Measurements from ENCODE around the gene EDC4.

Gene EDC4

DNA sequence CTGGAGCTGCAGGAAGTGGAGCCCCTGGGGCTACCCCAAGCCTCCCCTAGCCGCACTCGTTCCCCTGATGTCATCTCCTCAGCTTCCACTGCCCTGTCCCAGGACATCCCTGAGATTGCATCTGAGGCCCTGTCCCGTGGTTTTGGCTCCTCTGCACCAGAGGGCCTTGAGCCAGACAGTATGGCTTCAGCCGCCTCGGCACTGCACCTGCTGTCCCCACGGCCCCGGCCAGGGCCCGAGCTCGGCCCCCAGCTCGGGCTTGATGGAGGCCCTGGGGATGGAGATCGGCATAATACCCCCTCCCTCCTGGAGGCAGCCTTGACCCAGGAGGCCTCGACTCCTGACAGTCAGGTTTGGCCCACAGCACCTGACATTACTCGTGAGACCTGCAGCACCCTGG is 7.7 kb downstream of the EDC4 start:
- Histone ChIP-seq H3K36me3 (ENCODE audit: control insufficient read depth, insufficient read depth, low read length, severe bottlenecking) (peaks cover 74% of the 10 kb centered on the region), H3K9ac (ENCODE audit: low read length) (no peak overlapping the region), H3K27me3 (replicated peaks; ENCODE audit: control insufficient read depth, insufficient read depth, low read length) (no peaks in the 10 kb centered on the region), H3K4me3 (ENCODE audit: low read length) (no peak overlapping the region), H3K9me3 (ENCODE audit: control insufficient read depth, low read length) (no peaks in the 10 kb centered on the region), H3K4me1 (ENCODE audit: control insufficient read depth, insufficient read depth, low read length) (peaks cover 9% of the 10 kb centered on the region)
- no peak for DNase-seq (ENCODE audit: low read depth)

DNA sequence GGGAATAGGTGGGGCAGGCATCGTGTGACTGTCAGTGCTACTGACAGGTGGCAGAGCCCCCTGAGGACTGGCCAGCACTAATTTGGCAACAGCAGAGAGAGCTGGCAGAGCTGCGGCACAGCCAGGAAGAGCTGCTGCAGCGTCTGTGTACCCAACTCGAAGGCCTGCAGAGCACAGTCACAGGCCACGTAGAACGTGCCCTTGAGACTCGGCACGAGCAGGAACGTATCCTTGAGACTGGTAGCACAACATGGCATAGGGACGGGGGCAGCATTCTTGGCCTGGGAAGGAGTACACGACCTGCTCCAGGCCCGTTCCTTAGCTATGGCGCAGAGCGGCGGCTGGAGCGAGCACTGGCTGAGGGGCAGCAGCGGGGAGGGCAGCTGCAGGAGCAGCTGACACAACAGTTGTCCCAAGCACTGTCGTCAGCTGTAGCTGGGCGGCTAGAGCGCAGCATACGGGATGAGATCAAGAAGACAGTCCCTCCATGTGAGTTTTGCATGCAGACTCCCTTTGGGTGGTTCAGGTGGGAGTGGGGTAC is 8.8 kb downstream of the EDC4 start:
- DNase-seq (ENCODE audit: low read depth) = no peak
- peaks cover 9% of the 10 kb centered on the region for H3K4me1 ChIP-seq (ENCODE audit: control insufficient read depth, insufficient read depth, low read length)
- H3K9me3 ChIP-seq (ENCODE audit: control insufficient read depth, low read length) = no peaks in the 10 kb centered on the region
- H3K36me3 ChIP-seq (ENCODE audit: control insufficient read depth, insufficient read depth, low read length, severe bottlenecking) = peaks cover 76% of the 10 kb centered on the region
- H3K27me3 ChIP-seq (replicated peaks; ENCODE audit: control insufficient read depth, insufficient read depth, low read length) = no peaks in the 10 kb centered on the region
- no peak overlapping the region for H3K4me3 ChIP-seq (ENCODE audit: low read length)
- no peak overlapping the region for H3K9ac ChIP-seq (ENCODE audit: low read length)

DNA sequence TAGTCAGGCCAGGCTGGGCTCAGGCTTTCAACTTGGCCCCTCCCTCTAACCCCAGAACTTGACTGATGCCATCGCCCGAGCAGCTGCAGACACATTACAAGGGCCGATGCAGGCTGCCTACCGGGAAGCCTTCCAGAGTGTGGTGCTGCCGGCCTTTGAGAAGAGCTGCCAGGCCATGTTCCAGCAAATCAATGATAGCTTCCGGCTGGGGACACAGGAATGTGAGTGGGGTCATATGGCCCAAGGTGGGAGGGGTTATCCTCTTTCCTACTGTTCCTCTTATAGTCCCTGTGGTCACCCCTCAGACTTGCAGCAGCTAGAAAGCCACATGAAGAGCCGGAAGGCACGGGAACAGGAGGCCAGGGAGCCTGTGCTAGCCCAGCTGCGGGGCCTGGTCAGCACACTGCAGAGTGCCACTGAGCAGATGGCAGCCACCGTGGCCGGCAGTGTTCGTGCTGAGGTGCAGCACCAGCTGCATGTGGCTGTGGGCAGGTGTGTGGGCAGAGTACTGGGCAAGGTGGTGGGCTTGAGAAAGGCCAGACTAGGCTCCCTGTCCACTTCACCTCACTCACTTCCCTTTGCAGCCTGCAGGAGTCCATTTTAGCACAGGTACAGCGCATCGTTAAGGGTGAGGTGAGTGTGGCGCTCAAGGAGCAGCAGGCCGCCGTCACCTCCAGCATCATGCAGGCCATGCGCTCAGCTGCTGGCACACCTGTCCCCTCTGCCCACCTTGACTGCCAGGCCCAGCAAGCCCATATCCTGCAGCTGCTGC is 9.7 kb downstream of the EDC4 start:
- Histone ChIP-seq H3K4me1 (ENCODE audit: control insufficient read depth, insufficient read depth, low read length) (peaks cover 9% of the 10 kb centered on the region), H3K36me3 (ENCODE audit: control insufficient read depth, insufficient read depth, low read length, severe bottlenecking) (peaks cover 68% of the 10 kb centered on the region), H3K4me3 (ENCODE audit: low read length) (no peak overlapping the region), H3K9me3 (ENCODE audit: control insufficient read depth, low read length) (no peaks in the 10 kb centered on the region), H3K27me3 (replicated peaks; ENCODE audit: control insufficient read depth, insufficient read depth, low read length) (no peaks in the 10 kb centered on the region), H3K9ac (ENCODE audit: low read length) (no peak overlapping the region)
- no peak for DNase-seq (ENCODE audit: low read depth)

DNA sequence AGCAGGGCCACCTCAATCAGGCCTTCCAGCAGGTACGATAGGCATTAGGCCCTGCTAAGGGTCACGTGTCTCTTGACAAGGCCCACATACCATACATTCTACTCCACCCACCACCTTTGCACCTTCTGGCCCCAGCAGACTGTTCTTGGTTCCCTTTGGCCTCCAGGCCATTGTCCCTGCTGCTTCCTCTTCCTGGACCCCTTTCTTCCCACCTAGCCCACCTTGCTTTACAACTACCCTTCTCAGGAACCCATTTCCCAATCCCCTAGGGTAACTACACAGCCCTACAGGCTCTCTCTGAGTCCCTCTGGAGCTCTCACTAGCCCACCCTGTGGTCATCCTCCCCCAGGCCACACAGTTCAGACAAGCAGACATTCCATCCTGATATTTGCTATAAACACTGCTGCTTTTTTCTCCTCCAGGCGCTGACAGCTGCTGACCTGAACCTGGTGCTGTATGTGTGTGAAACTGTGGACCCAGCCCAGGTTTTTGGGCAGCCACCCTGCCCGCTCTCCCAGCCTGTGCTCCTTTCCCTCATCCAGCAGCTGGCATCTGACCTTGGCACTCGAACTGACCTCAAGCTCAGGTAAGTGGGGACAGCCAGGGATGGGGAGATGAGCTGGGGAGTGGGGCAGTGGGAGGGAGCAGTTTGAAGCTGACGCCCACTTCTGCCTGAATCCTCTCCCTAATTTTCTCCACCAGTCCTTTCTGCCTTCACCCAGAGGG is 10.5 kb downstream of the EDC4 start:
- Histone ChIP-seq H3K27me3 (replicated peaks; ENCODE audit: control insufficient read depth, insufficient read depth, low read length) (no peaks in the 10 kb centered on the region), H3K9ac (ENCODE audit: low read length) (no peak overlapping the region), H3K9me3 (ENCODE audit: control insufficient read depth, low read length) (no peaks in the 10 kb centered on the region), H3K4me1 (ENCODE audit: control insufficient read depth, insufficient read depth, low read length) (peaks cover 9% of the 10 kb centered on the region), H3K36me3 (ENCODE audit: control insufficient read depth, insufficient read depth, low read length, severe bottlenecking) (peaks cover 60% of the 10 kb centered on the region), H3K4me3 (ENCODE audit: low read length) (no peak overlapping the region)
- DNase-seq (ENCODE audit: low read depth) = no peak

DNA sequence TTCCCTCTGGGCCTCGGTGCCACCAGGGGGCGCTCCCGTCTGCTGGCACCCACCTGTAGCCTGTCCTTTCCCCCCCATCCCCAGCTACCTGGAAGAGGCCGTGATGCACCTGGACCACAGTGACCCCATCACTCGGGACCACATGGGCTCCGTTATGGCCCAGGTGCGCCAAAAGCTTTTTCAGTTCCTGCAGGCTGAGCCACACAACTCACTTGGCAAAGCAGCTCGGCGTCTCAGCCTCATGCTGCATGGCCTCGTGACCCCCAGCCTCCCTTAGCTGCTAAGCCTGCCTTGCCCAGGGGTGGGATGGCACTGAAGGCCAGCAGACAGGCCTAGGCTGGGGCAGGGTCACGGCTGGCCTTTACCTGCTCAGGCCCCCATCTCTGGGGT is 11.0 kb downstream of the EDC4 start:
- Histone ChIP-seq H3K36me3 (ENCODE audit: control insufficient read depth, insufficient read depth, low read length, severe bottlenecking) (peaks cover 55% of the 10 kb centered on the region), H3K9ac (ENCODE audit: low read length) (no peak overlapping the region), H3K27me3 (replicated peaks; ENCODE audit: control insufficient read depth, insufficient read depth, low read length) (no peaks in the 10 kb centered on the region), H3K4me1 (ENCODE audit: control insufficient read depth, insufficient read depth, low read length) (peaks cover 9% of the 10 kb centered on the region), H3K4me3 (ENCODE audit: low read length) (no peak overlapping the region), H3K9me3 (ENCODE audit: control insufficient read depth, low read length) (no peaks in the 10 kb centered on the region)
- peak; percentile 74 for DNase-seq (ENCODE audit: low read depth)

DNA sequence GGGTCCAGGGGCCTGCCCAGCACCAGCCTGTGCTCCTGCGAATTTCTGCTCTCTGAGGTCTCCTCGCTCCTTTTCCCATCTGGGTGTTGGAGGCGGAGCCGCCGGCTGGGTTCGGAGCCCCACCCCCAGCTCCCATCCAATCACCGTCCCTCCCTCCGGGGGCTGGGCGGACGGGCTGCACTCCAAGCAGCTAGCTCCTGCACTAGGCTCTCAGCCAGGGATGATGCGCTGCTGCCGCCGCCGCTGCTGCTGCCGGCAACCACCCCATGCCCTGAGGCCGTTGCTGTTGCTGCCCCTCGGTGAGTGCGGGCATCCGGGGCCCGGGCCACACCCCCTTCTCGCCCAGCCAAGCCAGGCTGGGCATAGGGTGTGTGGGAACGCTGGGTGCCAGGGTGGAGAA is 11.8 kb downstream of the EDC4 start, which contains the start of gene NRN1L:
Gene NRN1L (plus strand): TSS at position 202 of the 400 bp plus-strand sequence. CDS start 19 bp downstream, at position 221.
- Histone ChIP-seq H3K27me3 (replicated peaks; ENCODE audit: control insufficient read depth, insufficient read depth, low read length) (no peaks in the 10 kb centered on the region), H3K4me3 (ENCODE audit: low read length) (no peak within 1 kb of the TSS), H3K9me3 (ENCODE audit: control insufficient read depth, low read length) (no peaks in the 10 kb centered on the region), H3K9ac (ENCODE audit: low read length) (no peak within 1 kb of the TSS), H3K36me3 (ENCODE audit: control insufficient read depth, insufficient read depth, low read length, severe bottlenecking) (peaks cover 46% of the 10 kb centered on the region), H3K4me1 (ENCODE audit: control insufficient read depth, insufficient read depth, low read length) (peaks cover 9% of the 10 kb centered on the region)
- peak; percentile 86 for DNase-seq (ENCODE audit: low read depth)

DNA sequence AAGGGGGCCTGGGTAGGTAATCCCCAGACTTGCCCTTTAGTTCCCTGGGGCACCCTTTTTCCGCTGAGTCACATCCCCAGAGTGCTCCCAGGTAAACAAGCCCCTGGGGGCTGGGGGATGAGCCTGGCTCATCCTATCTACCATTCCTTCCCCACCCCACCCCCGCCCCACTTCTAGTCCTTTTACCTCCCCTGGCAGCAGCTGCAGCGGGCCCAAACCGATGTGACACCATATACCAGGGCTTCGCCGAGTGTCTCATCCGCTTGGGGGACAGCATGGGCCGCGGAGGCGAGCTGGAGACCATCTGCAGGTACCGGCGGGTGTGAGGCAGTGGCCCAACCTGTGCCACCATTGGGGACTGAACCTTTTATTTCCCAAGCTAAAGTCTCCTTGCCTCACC is 12.7 kb downstream of the EDC4 start:
- H3K4me1 ChIP-seq (ENCODE audit: control insufficient read depth, insufficient read depth, low read length) = peaks cover 9% of the 10 kb centered on the region
- H3K9me3 ChIP-seq (ENCODE audit: control insufficient read depth, low read length) = no peaks in the 10 kb centered on the region
- DNase-seq (ENCODE audit: low read depth) = no peak
- no peak overlapping the region for H3K4me3 ChIP-seq (ENCODE audit: low read length)
- peaks cover 38% of the 10 kb centered on the region for H3K36me3 ChIP-seq (ENCODE audit: control insufficient read depth, insufficient read depth, low read length, severe bottlenecking)
- no peaks in the 10 kb centered on the region for H3K27me3 ChIP-seq (replicated peaks; ENCODE audit: control insufficient read depth, insufficient read depth, low read length)
- no peak overlapping the region for H3K9ac ChIP-seq (ENCODE audit: low read length)

DNA sequence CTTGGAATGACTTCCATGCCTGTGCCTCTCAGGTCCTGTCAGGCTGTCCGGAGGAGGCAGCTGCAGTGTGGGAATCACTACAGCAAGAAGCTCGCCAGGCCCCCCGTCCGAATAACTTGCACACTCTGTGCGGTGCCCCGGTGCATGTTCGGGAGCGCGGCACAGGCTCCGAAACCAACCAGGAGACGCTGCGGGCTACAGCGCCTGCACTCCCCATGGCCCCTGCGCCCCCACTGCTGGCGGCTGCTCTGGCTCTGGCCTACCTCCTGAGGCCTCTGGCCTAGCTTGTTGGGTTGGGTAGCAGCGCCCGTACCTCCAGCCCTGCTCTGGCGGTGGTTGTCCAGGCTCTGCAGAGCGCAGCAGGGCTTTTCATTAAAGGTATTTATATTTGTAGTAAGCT is 13.1 kb downstream of the EDC4 start:
- Histone ChIP-seq H3K9me3 (ENCODE audit: control insufficient read depth, low read length) (no peaks in the 10 kb centered on the region), H3K4me3 (ENCODE audit: low read length) (no peak overlapping the region), H3K36me3 (ENCODE audit: control insufficient read depth, insufficient read depth, low read length, severe bottlenecking) (peaks cover 34% of the 10 kb centered on the region), H3K4me1 (ENCODE audit: control insufficient read depth, insufficient read depth, low read length) (peaks cover 9% of the 10 kb centered on the region), H3K9ac (ENCODE audit: low read length) (no peak overlapping the region), H3K27me3 (replicated peaks; ENCODE audit: control insufficient read depth, insufficient read depth, low read length) (no peaks in the 10 kb centered on the region)
- no peak for DNase-seq (ENCODE audit: low read depth)

DNA sequence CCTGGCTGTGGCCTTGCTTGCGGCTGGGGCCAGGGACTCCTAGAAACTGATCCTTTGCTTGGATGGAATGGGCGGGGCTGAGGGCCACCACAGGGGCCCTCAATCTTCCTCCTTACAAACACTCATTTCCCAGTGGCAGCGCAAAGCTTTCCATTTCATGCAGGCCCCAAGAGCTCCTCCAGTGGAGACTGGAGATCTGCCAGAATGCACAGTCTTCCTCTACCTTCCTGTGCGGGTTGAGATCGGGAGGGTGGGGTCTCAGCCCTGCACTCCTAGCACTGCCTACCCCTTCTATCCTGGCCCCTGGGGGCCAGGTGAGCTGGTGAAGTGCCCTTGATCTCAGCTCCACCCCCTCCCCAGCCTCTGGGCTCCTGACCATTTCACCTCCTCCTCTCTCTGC is 13.5 kb downstream of the EDC4 start:
- Histone ChIP-seq H3K4me3 (ENCODE audit: low read length) (no peak overlapping the region), H3K36me3 (ENCODE audit: control insufficient read depth, insufficient read depth, low read length, severe bottlenecking) (peaks cover 29% of the 10 kb centered on the region), H3K4me1 (ENCODE audit: control insufficient read depth, insufficient read depth, low read length) (peaks cover 9% of the 10 kb centered on the region), H3K9me3 (ENCODE audit: control insufficient read depth, low read length) (no peaks in the 10 kb centered on the region), H3K9ac (ENCODE audit: low read length) (no peak overlapping the region), H3K27me3 (replicated peaks; ENCODE audit: control insufficient read depth, insufficient read depth, low read length) (no peaks in the 10 kb centered on the region)
- no peak for DNase-seq (ENCODE audit: low read depth)

DNA sequence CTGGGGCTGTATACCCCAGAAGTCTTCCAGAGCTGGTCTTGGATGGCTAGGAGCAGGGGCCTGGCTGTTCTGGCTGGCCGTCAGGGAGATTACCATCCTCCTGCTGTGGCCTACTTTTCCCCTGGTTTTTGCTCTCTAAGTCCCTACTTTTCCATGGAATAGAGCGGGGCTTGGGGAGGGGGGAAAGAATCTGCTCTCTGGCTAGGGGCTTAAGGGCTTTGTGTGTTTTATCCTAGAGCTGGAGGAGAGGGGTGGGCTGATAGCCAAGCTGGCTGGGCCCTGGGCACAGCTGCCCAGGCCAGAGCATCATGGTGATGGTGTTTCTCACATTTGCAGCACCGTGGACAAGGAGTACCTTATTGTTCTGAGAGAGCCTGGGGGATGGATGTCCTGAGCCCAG is 15.5 kb downstream of the EDC4 start:
- H3K9me3 ChIP-seq (ENCODE audit: control insufficient read depth, low read length) = no peaks in the 10 kb centered on the region
- H3K36me3 ChIP-seq (ENCODE audit: control insufficient read depth, insufficient read depth, low read length, severe bottlenecking) = peaks cover 10% of the 10 kb centered on the region
- peaks cover 14% of the 10 kb centered on the region for H3K4me1 ChIP-seq (ENCODE audit: control insufficient read depth, insufficient read depth, low read length)
- no peak for DNase-seq (ENCODE audit: low read depth)
- no peak overlapping the region for H3K4me3 ChIP-seq (ENCODE audit: low read length)
- no peak overlapping the region for H3K9ac ChIP-seq (ENCODE audit: low read length)
- H3K27me3 ChIP-seq (replicated peaks; ENCODE audit: control insufficient read depth, insufficient read depth, low read length) = no peaks in the 10 kb centered on the region

DNA sequence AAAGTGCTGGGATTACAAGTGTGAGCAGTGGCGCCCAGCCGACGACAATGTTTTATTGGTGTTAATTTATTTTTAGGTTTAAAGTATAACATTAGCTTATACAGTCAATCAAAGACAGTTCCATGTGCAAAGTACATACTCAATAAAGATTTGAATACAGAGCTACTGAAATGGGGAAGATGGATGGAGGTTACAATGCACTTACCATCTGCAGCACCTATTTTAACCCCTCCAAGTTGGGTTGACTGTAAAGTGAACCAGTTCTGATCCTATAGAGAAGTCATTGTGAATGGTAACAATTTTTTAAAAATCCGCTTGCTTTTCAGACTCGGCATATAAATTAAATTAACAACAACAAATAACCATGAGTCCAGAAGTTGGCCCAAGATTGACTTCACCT is 19.5 kb downstream of the EDC4 start:
- Histone ChIP-seq H3K9me3 (ENCODE audit: control insufficient read depth, low read length) (no peaks in the 10 kb centered on the region), H3K36me3 (ENCODE audit: control insufficient read depth, insufficient read depth, low read length, severe bottlenecking) (no peaks in the 10 kb centered on the region), H3K9ac (ENCODE audit: low read length) (peak overlapping the region; percentile 84), H3K4me1 (ENCODE audit: control insufficient read depth, insufficient read depth, low read length) (peaks cover 25% of the 10 kb centered on the region), H3K4me3 (ENCODE audit: low read length) (peak overlapping the region; percentile 81), H3K27me3 (replicated peaks; ENCODE audit: control insufficient read depth, insufficient read depth, low read length) (no peaks in the 10 kb centered on the region)
- no peak for DNase-seq (ENCODE audit: low read depth)
